Activated T-helper 2 cell treated with anti-CD3 and anti-CD28 coated beads, Interferon-gamma antibody, Interleukin-2, Interleukin-4, amounts not matched to agents 10 μg/mL and 5 μg/mL and 100 μg/mL, durations not matched to agents 14 hours and 24 hours and 36 hours (primary cell): ENCODE measurements around the gene LIPJ. TPM values are rescaled to one million over a fixed set of nuclear protein-coding genes. Genes with fewer than 3 reads are reported as not detected.

Source experiments
- DNase-seq: peaks from one replicate; pipeline ENCODE4 v3.0.0; 2021; ENCODE audit warnings: low spot score
- H3K27ac Mint-ChIP-seq: one replicate; pipeline ENCODE4 v1.8.0; 2021; ENCODE audit warnings: mixed read lengths
- H3K27me3 Mint-ChIP-seq: one replicate; pipeline ENCODE4 v1.8.0; 2021; ENCODE audit warnings: low read depth, mixed read lengths
- H3K36me3 Mint-ChIP-seq: one replicate; pipeline ENCODE4 v1.8.0; 2021; ENCODE audit warnings: low read depth, mixed read lengths
- H3K4me1 Mint-ChIP-seq: one replicate; pipeline ENCODE4 v1.8.0; 2021; ENCODE audit warnings: low read depth, mixed read lengths
- H3K4me3 Mint-ChIP-seq: one replicate; pipeline ENCODE4 v1.8.0; 2021; ENCODE audit warnings: low read depth, mild to moderate bottlenecking, moderate library complexity, mixed read lengths
- H3K9me3 Mint-ChIP-seq: one replicate; pipeline ENCODE4 v1.8.0; 2021; ENCODE audit warnings: mixed read lengths
- intact Hi-C: fragments of 100-400 bp; cut with micrococcal nuclease; formaldehyde crosslinking; loops from one replicate; pipeline ENCODE4 v1.15.1; 2023
- total RNA-seq: library from RNA; stranded (reverse); gene quantifications from 2 replicates; pipeline ENCODE4 v1.2.3, GENCODE V29; 2022

LIPJ gene
- not detected in 2 replicates for total RNA-seq

- Mint-ChIP-seq H3K36me3 (no peaks in the 10 kb centered on the region), H3K27me3 (peaks cover 28% of the 10 kb centered on the region), H3K4me1 (peaks cover 11% of the 10 kb centered on the region), H3K4me3 (no peak within 1 kb of the TSS), H3K9me3 (no peaks in the 10 kb centered on the region), H3K27ac (no peak within 1 kb of the TSS)
- no peak for DNase-seq
- intact Hi-C loops, result no loop called here
Measured at GRCh38 chr10:88586462-88586861, at the start of gene LIPJ. Gene LIPJ (plus strand): TSS chr10:88586762. CDS start chr10:88590688, 3,926 bp downstream.

- DNase-seq, result no peak
- peaks cover 35% of the 10 kb centered on the region for H3K27me3 Mint-ChIP-seq
- intact Hi-C loops, result no loop called here
- no peak overlapping the region for H3K4me3 Mint-ChIP-seq
- H3K36me3 Mint-ChIP-seq, result no peaks in the 10 kb centered on the region
- H3K9me3 Mint-ChIP-seq, result no peaks in the 10 kb centered on the region
- no peak overlapping the region for H3K27ac Mint-ChIP-seq
- H3K4me1 Mint-ChIP-seq, result peaks cover 7% of the 10 kb centered on the region
Measured at GRCh38 chr10:88537322-88537721, 49.2 kb upstream of the LIPJ start.

- no peak overlapping the region for H3K27ac Mint-ChIP-seq
- intact Hi-C loops, result no loop called here
- peaks cover 36% of the 10 kb centered on the region for H3K27me3 Mint-ChIP-seq
- H3K4me1 Mint-ChIP-seq, result peaks cover 8% of the 10 kb centered on the region
- no peak overlapping the region for H3K4me3 Mint-ChIP-seq
- H3K9me3 Mint-ChIP-seq, result no peaks in the 10 kb centered on the region
- no peak for DNase-seq
- no peaks in the 10 kb centered on the region for H3K36me3 Mint-ChIP-seq
Measured at GRCh38 chr10:88538048-88538447, 48.5 kb upstream of the LIPJ start.

- Mint-ChIP-seq H3K4me3 (no peak overlapping the region), H3K27ac (no peak overlapping the region), H3K9me3 (no peaks in the 10 kb centered on the region), H3K36me3 (no peaks in the 10 kb centered on the region), H3K27me3 (peaks cover 23% of the 10 kb centered on the region), H3K4me1 (peaks cover 25% of the 10 kb centered on the region)
- intact Hi-C loops, result no loop called here
- DNase-seq, result no peak
Measured at GRCh38 chr10:88540351-88540750, 46.2 kb upstream of the LIPJ start.

GRCh38 chr10:88541116-88541626, 45.4 kb upstream of the LIPJ start:
- Mint-ChIP-seq H3K9me3 (no peaks in the 10 kb centered on the region), H3K4me1 (peaks cover 24% of the 10 kb centered on the region), H3K4me3 (no peak overlapping the region), H3K27ac (no peak overlapping the region), H3K36me3 (no peaks in the 10 kb centered on the region), H3K27me3 (peaks cover 23% of the 10 kb centered on the region)
- intact Hi-C loops, result no loop called here
- DNase-seq, result no peak

GRCh38 chr10:88542522-88542921, 44.0 kb upstream of the LIPJ start:
- DNase-seq, result no peak
- H3K4me1 Mint-ChIP-seq, result peaks cover 24% of the 10 kb centered on the region
- no peak overlapping the region for H3K4me3 Mint-ChIP-seq
- no peak overlapping the region for H3K27ac Mint-ChIP-seq
- H3K9me3 Mint-ChIP-seq, result no peaks in the 10 kb centered on the region
- H3K36me3 Mint-ChIP-seq, result no peaks in the 10 kb centered on the region
- intact Hi-C loops, result no loop called here
- peaks cover 15% of the 10 kb centered on the region for H3K27me3 Mint-ChIP-seq

- H3K4me3 Mint-ChIP-seq, result no peak overlapping the region
- peaks cover 15% of the 10 kb centered on the region for H3K27me3 Mint-ChIP-seq
- no peak overlapping the region for H3K27ac Mint-ChIP-seq
- DNase-seq, result no peak
- no peaks in the 10 kb centered on the region for H3K36me3 Mint-ChIP-seq
- peaks cover 24% of the 10 kb centered on the region for H3K4me1 Mint-ChIP-seq
- no peaks in the 10 kb centered on the region for H3K9me3 Mint-ChIP-seq
- intact Hi-C loops, result loop anchor here (1.0 kb wide), 2 partner anchors 16 to 272 kb away; no protein-coding TSS in a partner anchor
Measured at GRCh38 chr10:88544140-88544870, 42.3 kb upstream of the LIPJ start.

- no peaks in the 10 kb centered on the region for H3K9me3 Mint-ChIP-seq
- DNase-seq, result no peak
- H3K4me3 Mint-ChIP-seq, result no peak overlapping the region
- H3K4me1 Mint-ChIP-seq, result peaks cover 24% of the 10 kb centered on the region
- intact Hi-C loops, result no loop called here
- H3K27me3 Mint-ChIP-seq, result peaks cover 15% of the 10 kb centered on the region
- no peak overlapping the region for H3K27ac Mint-ChIP-seq
- H3K36me3 Mint-ChIP-seq, result no peaks in the 10 kb centered on the region
Measured at GRCh38 chr10:88545359-88545758, 41.2 kb upstream of the LIPJ start.

- Mint-ChIP-seq H3K36me3 (no peaks in the 10 kb centered on the region), H3K27me3 (peaks cover 17% of the 10 kb centered on the region), H3K27ac (no peak overlapping the region), H3K4me1 (peaks cover 24% of the 10 kb centered on the region), H3K4me3 (no peak overlapping the region), H3K9me3 (no peaks in the 10 kb centered on the region)
- intact Hi-C loops, result no loop called here
- DNase-seq, result no peak
Measured at GRCh38 chr10:88546497-88546896, 40.1 kb upstream of the LIPJ start.

- DNase-seq, result no peak
- Mint-ChIP-seq H3K4me1 (peaks cover 8% of the 10 kb centered on the region), H3K27ac (no peak overlapping the region), H3K9me3 (no peaks in the 10 kb centered on the region), H3K4me3 (no peak overlapping the region), H3K27me3 (peaks cover 6% of the 10 kb centered on the region), H3K36me3 (no peaks in the 10 kb centered on the region)
- intact Hi-C loops, result loop anchor here (5.0 to 10.0 kb wide), 3 partner anchors 139 to 894 kb away; partner anchors contain the start of gene PAPSS2
Measured at GRCh38 chr10:88551246-88551645, 35.3 kb upstream of the LIPJ start.

GRCh38 chr10:88553116-88553752, 33.3 kb upstream of the LIPJ start:
- Mint-ChIP-seq H3K27me3 (peaks cover 6% of the 10 kb centered on the region), H3K9me3 (no peaks in the 10 kb centered on the region), H3K36me3 (no peaks in the 10 kb centered on the region), H3K4me3 (no peak overlapping the region), H3K4me1 (peaks cover 8% of the 10 kb centered on the region), H3K27ac (no peak overlapping the region)
- intact Hi-C loops, result loop anchor here (1.0 to 10.0 kb wide), 6 partner anchors 141 to 896 kb away; partner anchors contain the start of gene PAPSS2
- peak; percentile 16 for DNase-seq

GRCh38 chr10:88555190-88555908, 31.2 kb upstream of the LIPJ start:
- intact Hi-C loops, result loop anchor here (10.0 kb wide), 1 partner anchor 441 kb away; no protein-coding TSS in a partner anchor
- peaks cover 14% of the 10 kb centered on the region for H3K27me3 Mint-ChIP-seq
- no peaks in the 10 kb centered on the region for H3K9me3 Mint-ChIP-seq
- H3K36me3 Mint-ChIP-seq, result no peaks in the 10 kb centered on the region
- no peak overlapping the region for H3K4me3 Mint-ChIP-seq
- no peak for DNase-seq
- no peak overlapping the region for H3K27ac Mint-ChIP-seq
- H3K4me1 Mint-ChIP-seq, result peaks cover 9% of the 10 kb centered on the region
